Non-pigmented ciliary epithelial cell (primary cell): ENCODE measurements around the gene COG5.
A peak's percentile ranks its signal among the peaks of the same experiment; 100 is the strongest.
"Not testable (repeated sequence)": the region's sequence is repeated elsewhere in the genome, so short reads cannot be mapped to it uniquely, and the experiment has no call there.

ENCODE experiments used
- DNase-seq: peaks from one replicate; pipeline ENCODE4 v3.0.0-alpha.2; 2010; ENCODE audit warnings: low read depth

COG5 gene

GRCh38 chr7:107579885-107580715, 16.4 kb upstream of the COG5 start, which contains the start of gene BCAP29:
Gene BCAP29, plus strand, starts transcription at chr7:107580246. Its CDS starts 527 bp downstream, at chr7:107580773.
- DNase-seq, result no peak

- no peak for DNase-seq
Observed at GRCh38 chr7:107579554-107579884, 15.8 kb upstream of the COG5 start.

GRCh38 chr7:107573537-107573936, 9.8 kb upstream of the COG5 start:
- no peak for DNase-seq

GRCh38 chr7:107570298-107570697, 6.6 kb upstream of the COG5 start:
- no peak for DNase-seq

GRCh38 chr7:107564553-107565298, 1.0 kb upstream of the COG5 start:
- peak; percentile 82 for DNase-seq

GRCh38 chr7:107563081-107563774, 492 bp downstream of the COG5 start:
- no peak for DNase-seq

GRCh38 chr7:107560898-107561516, 2.7 kb downstream of the COG5 start:
- DNase-seq, result no peak

- no peak for DNase-seq
Observed at GRCh38 chr7:107559864-107560263, 3.9 kb downstream of the COG5 start.

GRCh38 chr7:107555893-107556292, 7.8 kb downstream of the COG5 start:
- no peak for DNase-seq

- no peak for DNase-seq
Observed at GRCh38 chr7:107551936-107552335, 11.8 kb downstream of the COG5 start.

GRCh38 chr7:107544848-107545591, 18.7 kb downstream of the COG5 start:
- DNase-seq, result no peak

- DNase-seq, result no peak
Observed at GRCh38 chr7:107543338-107543993, 20.3 kb downstream of the COG5 start.

GRCh38 chr7:107538001-107538400, 25.7 kb downstream of the COG5 start:
- no peak for DNase-seq

GRCh38 chr7:107537228-107537627, 26.5 kb downstream of the COG5 start:
- DNase-seq, result not testable (repeated sequence)

GRCh38 chr7:107534139-107534538, 29.6 kb downstream of the COG5 start:
- DNase-seq, result no peak

- no peak for DNase-seq
Observed at GRCh38 chr7:107530751-107531150, 33.0 kb downstream of the COG5 start.

GRCh38 chr7:107528461-107528860, 35.3 kb downstream of the COG5 start:
- peak; percentile 50 for DNase-seq

GRCh38 chr7:107527196-107527595, 36.5 kb downstream of the COG5 start:
- no peak for DNase-seq

- no peak for DNase-seq
Observed at GRCh38 chr7:107526672-107527071, 37.0 kb downstream of the COG5 start.

- no peak for DNase-seq
Observed at GRCh38 chr7:107506674-107507339, 56.9 kb downstream of the COG5 start.
